ENCODE results near the gene EYA2. TPM values are rescaled to one million over a fixed set of nuclear protein-coding genes. Genes with fewer than 3 reads are reported as not detected.
"Not testable (repeated sequence)": the region's sequence is repeated elsewhere in the genome, so short reads cannot be mapped to it uniquely, and the experiment has no call there.

Gene EYA2
- total and polyA plus RNA-seq, 4 donors = 0.17 to 0.54 (median 0.23) TPM; not detected in 1

DNA sequence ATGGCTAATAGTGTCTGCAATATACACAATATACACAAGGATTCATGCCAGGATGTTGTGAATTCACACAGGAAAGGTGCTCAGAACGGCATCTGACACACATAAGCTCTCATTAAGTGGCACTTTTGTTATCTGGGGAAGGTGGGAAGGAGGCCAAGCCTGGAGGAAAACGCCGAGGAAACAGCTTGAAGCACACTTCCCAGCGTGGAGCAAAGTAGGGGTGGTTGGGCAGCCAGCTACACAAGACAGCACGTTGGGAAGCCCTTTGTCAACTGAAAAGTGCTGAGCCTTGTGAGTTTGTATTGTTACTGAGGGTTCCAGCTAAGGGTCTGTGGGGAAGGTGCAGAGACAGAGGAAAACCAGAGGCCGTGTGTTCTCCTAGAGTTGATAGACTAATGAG, 280.9 kb downstream of the EYA2 start:
- TF ChIP-seq, protein P1, sequence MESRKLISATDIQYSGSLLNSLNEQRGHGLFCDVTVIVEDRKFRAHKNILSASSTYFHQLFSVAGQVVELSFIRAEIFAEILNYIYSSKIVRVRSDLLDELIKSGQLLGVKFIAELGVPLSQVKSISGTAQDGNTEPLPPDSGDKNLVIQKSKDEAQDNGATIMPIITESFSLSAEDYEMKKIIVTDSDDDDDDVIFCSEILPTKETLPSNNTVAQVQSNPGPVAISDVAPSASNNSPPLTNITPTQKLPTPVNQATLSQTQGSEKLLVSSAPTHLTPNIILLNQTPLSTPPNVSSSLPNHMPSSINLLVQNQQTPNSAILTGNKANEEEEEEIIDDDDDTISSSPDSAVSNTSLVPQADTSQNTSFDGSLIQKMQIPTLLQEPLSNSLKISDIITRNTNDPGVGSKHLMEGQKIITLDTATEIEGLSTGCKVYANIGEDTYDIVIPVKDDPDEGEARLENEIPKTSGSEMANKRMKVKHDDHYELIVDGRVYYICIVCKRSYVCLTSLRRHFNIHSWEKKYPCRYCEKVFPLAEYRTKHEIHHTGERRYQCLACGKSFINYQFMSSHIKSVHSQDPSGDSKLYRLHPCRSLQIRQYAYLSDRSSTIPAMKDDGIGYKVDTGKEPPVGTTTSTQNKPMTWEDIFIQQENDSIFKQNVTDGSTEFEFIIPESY (IDR thresholded peaks at IDR 0.05) = no peak
- 39% methylated on average over 6 of the region's 6 CpGs for WGBS
- no peaks in the 10 kb centered on the region for H3K36me3 ChIP-seq (ENCODE audit: control insufficient read depth in 4 of 4, insufficient read depth in 3 of 4, low read depth in 1 of 4, low read length in 3 of 4)
- H3K9me3 ChIP-seq (ENCODE audit: control insufficient read depth in 4 of 4, low read length in 3 of 4) = no peaks in the 10 kb centered on the region
- H3K4me1 ChIP-seq (ENCODE audit: control insufficient read depth in 4 of 4, insufficient read depth in 4 of 4, low read length in 3 of 4) = no peaks in the 10 kb centered on the region
- H3K27ac ChIP-seq (ENCODE audit: low read depth in 1 of 2, low read length in 2 of 2) = no peak overlapping the region
- no peak overlapping the region for H3K9ac ChIP-seq (ENCODE audit: low read depth in 1 of 2, low read length in 2 of 2)
- no peak for DNase-seq (ENCODE audit: low spot score)
- H3K4me3 ChIP-seq (ENCODE audit: low read depth in 1 of 3, low read length in 3 of 3) = no peak overlapping the region
- no peaks in the 10 kb centered on the region for H3K27me3 ChIP-seq (ENCODE audit: control insufficient read depth in 4 of 4, insufficient read depth in 4 of 4, low read length in 3 of 4)

DNA sequence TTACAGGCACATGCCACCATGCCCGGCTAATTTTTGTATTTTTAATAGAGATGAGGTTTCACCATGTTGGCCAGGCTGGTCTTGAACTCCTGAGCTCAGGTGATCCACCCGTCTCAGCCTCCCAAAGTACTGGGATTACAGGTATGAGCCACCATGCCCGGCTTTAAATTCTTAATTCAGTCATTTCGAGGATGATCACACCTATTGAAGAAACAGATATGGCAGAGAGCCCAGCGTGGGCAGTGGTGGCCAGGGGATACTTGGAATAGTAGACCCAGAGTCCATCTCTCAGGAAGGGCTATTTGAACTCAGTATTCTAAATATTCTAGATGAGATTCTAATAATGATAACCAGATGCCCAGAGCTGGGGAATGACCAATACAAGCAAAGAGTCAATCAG, 281.6 kb downstream of the EYA2 start:
- DNase-seq (ENCODE audit: low spot score); H3K27me3 ChIP-seq (ENCODE audit: control insufficient read depth in 4 of 4, insufficient read depth in 4 of 4, low read length in 3 of 4); H3K27ac ChIP-seq (ENCODE audit: low read depth in 1 of 2, low read length in 2 of 2); H3K4me1 ChIP-seq (ENCODE audit: control insufficient read depth in 4 of 4, insufficient read depth in 4 of 4, low read length in 3 of 4); H3K9me3 ChIP-seq (ENCODE audit: control insufficient read depth in 4 of 4, low read length in 3 of 4); H3K4me3 ChIP-seq (ENCODE audit: low read depth in 1 of 3, low read length in 3 of 3); H3K36me3 ChIP-seq (ENCODE audit: control insufficient read depth in 4 of 4, insufficient read depth in 3 of 4, low read depth in 1 of 4, low read length in 3 of 4); H3K9ac ChIP-seq (ENCODE audit: low read depth in 1 of 2, low read length in 2 of 2): not testable (repeated sequence)
- 74% methylated on average over 5 of the region's 5 CpGs for WGBS

DNA sequence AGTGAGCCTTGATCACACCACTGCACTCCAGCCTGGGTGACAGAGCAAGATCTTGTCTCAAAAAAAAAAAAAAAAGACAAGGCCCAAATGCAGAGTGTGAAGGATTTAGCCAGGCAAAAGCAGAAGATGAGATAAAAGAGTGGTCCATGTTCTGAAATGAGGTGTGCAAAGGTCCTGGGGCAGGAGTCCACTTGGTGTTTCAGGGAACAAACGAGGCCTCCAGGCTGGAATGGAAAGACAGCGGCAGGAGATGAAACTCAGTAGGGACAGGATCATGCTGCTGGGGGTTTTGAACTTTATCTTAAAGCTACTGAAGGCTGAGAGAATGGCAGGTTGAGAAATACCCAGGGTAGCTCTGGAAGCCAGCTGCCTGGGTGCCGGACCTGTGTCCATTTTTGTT, 283.6 kb downstream of the EYA2 start:
- TF ChIP-seq HNF4A (conservative IDR thresholded peaks at IDR 0.05) (no peak), SP1 (IDR thresholded peaks at IDR 0.05) (no peak)
- TF ChIP-seq, protein P2, sequence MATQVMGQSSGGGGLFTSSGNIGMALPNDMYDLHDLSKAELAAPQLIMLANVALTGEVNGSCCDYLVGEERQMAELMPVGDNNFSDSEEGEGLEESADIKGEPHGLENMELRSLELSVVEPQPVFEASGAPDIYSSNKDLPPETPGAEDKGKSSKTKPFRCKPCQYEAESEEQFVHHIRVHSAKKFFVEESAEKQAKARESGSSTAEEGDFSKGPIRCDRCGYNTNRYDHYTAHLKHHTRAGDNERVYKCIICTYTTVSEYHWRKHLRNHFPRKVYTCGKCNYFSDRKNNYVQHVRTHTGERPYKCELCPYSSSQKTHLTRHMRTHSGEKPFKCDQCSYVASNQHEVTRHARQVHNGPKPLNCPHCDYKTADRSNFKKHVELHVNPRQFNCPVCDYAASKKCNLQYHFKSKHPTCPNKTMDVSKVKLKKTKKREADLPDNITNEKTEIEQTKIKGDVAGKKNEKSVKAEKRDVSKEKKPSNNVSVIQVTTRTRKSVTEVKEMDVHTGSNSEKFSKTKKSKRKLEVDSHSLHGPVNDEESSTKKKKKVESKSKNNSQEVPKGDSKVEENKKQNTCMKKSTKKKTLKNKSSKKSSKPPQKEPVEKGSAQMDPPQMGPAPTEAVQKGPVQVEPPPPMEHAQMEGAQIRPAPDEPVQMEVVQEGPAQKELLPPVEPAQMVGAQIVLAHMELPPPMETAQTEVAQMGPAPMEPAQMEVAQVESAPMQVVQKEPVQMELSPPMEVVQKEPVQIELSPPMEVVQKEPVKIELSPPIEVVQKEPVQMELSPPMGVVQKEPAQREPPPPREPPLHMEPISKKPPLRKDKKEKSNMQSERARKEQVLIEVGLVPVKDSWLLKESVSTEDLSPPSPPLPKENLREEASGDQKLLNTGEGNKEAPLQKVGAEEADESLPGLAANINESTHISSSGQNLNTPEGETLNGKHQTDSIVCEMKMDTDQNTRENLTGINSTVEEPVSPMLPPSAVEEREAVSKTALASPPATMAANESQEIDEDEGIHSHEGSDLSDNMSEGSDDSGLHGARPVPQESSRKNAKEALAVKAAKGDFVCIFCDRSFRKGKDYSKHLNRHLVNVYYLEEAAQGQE (IDR thresholded peaks at IDR 0.05) = no peak
- TF ChIP-seq, protein P3, sequence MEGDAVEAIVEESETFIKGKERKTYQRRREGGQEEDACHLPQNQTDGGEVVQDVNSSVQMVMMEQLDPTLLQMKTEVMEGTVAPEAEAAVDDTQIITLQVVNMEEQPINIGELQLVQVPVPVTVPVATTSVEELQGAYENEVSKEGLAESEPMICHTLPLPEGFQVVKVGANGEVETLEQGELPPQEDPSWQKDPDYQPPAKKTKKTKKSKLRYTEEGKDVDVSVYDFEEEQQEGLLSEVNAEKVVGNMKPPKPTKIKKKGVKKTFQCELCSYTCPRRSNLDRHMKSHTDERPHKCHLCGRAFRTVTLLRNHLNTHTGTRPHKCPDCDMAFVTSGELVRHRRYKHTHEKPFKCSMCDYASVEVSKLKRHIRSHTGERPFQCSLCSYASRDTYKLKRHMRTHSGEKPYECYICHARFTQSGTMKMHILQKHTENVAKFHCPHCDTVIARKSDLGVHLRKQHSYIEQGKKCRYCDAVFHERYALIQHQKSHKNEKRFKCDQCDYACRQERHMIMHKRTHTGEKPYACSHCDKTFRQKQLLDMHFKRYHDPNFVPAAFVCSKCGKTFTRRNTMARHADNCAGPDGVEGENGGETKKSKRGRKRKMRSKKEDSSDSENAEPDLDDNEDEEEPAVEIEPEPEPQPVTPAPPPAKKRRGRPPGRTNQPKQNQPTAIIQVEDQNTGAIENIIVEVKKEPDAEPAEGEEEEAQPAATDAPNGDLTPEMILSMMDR (IDR thresholded peaks at IDR 0.05; ENCODE audit: low read depth, low read length, missing input control) = no peak
- no peak overlapping the region for H3K27ac ChIP-seq (ENCODE audit: low read depth in 1 of 2, low read length in 2 of 2)
- 66% methylated on average over 3 of the region's 3 CpGs for WGBS
- no peak overlapping the region for H3K4me3 ChIP-seq (ENCODE audit: low read depth in 1 of 3, low read length in 3 of 3)
- H3K9ac ChIP-seq (ENCODE audit: low read depth in 1 of 2, low read length in 2 of 2) = no peak overlapping the region
- H3K4me1 ChIP-seq (ENCODE audit: control insufficient read depth in 4 of 4, insufficient read depth in 4 of 4, low read length in 3 of 4) = no peaks in the 10 kb centered on the region
- H3K9me3 ChIP-seq (ENCODE audit: control insufficient read depth in 4 of 4, low read length in 3 of 4) = no peaks in the 10 kb centered on the region
- no peaks in the 10 kb centered on the region for H3K27me3 ChIP-seq (ENCODE audit: control insufficient read depth in 4 of 4, insufficient read depth in 4 of 4, low read length in 3 of 4)
- no peak for DNase-seq (ENCODE audit: low spot score)
- H3K36me3 ChIP-seq (ENCODE audit: control insufficient read depth in 4 of 4, insufficient read depth in 3 of 4, low read depth in 1 of 4, low read length in 3 of 4) = no peaks in the 10 kb centered on the region
